Bronchial epithelial cell (primary cell): ENCODE results near the gene DIP2A. TPM values are rescaled to one million over a fixed set of nuclear protein-coding genes. Genes with fewer than 3 reads are reported as not detected.

Experiments used
- DNase-seq: peaks from one replicate; pipeline ENCODE4 v3.0.0-alpha.2; 2010; ENCODE audit warnings: low read depth
- FAIRE-seq: peaks from 2 replicates; lab custom pipeline; 2011; peaks lifted over from hg19 to GRCh38; lab: Jason Lieb, UNC
- H3K27me3 ChIP-seq: 2 replicates; pipeline ENCODE4 v1.5.1; 2011; ENCODE audit warnings: low read length; ENCODE audit not compliant: control insufficient read depth, insufficient read depth
- H3K36me3 ChIP-seq: 2 replicates; pipeline ENCODE4 v1.5.1; 2011; ENCODE audit warnings: low read length; ENCODE audit not compliant: control insufficient read depth, insufficient read depth
- H3K4me3 ChIP-seq: 2 replicates; pipeline ENCODE4 v1.5.1; 2011; ENCODE audit warnings: mild to moderate bottlenecking, low read depth, low read length, control low read depth
- total RNA-seq: library from RNA; depleted of rRNA; stranded (reverse); fragments of >200 nt; gene quantifications from 2 replicates; pipeline ENCODE4 v1.2.1, GENCODE V29; 2014
- TF ChIP-seq, protein P1 (sequence below): IDR thresholded peaks from 2 replicates; pipeline ENCODE4 v1.5.1; 2011; ENCODE audit warnings: mild to moderate bottlenecking, moderate library complexity, low read length, control low read depth, inconsistent platforms; ENCODE audit not compliant: insufficient read depth, severe bottlenecking

The DIP2A gene
- total RNA-seq, 1 donor from 2014 or later: 28.2 TPM

DNA sequence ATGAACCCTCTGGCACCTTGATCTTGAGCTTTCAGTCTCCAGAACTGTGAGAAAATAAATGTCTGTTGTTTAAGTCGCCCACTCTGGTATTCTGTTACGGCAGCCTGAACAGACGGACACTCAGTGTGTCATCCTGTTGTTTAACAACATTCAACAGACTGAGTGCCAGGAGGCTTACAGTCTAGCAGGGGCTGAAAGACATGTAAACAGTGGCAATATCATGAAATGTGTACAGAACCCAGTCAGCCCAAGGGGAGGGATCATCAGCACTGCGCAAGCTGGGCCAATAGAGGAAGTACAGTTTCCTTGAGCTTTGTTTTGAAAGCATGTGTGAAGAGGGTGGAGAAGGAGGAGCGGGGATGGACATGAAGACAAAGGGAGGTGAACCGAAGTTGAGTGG, 13.6 kb downstream of the DIP2A start:
- FAIRE-seq: peak; percentile 43
- TF ChIP-seq, protein P1, sequence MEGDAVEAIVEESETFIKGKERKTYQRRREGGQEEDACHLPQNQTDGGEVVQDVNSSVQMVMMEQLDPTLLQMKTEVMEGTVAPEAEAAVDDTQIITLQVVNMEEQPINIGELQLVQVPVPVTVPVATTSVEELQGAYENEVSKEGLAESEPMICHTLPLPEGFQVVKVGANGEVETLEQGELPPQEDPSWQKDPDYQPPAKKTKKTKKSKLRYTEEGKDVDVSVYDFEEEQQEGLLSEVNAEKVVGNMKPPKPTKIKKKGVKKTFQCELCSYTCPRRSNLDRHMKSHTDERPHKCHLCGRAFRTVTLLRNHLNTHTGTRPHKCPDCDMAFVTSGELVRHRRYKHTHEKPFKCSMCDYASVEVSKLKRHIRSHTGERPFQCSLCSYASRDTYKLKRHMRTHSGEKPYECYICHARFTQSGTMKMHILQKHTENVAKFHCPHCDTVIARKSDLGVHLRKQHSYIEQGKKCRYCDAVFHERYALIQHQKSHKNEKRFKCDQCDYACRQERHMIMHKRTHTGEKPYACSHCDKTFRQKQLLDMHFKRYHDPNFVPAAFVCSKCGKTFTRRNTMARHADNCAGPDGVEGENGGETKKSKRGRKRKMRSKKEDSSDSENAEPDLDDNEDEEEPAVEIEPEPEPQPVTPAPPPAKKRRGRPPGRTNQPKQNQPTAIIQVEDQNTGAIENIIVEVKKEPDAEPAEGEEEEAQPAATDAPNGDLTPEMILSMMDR: no peak
- no peaks in the 10 kb centered on the region for H3K27me3 ChIP-seq
- H3K36me3 ChIP-seq: peaks cover 5% of the 10 kb centered on the region
- DNase-seq: no peak
- H3K4me3 ChIP-seq: no peak overlapping the region

DNA sequence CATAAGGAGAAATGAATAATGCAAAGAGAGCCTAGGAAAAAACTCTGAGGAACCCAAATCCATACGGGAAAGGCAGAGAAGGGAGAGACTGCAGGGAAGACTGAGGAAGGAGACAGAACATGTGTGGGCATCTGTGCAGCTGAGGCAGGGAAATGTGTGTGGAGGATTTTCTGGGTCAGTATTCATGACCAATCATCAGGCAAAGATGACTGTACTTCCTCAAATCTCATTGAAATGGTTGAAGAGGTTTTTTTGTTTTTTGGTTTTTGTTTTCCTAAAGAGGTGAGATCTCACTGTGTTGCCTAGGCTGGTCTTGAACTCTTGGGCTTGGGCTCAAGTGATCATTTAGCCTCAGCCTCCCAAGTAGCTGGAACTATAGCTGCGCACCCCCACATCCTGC, 15.7 kb downstream of the DIP2A start:
- no peaks in the 10 kb centered on the region for H3K27me3 ChIP-seq
- H3K36me3 ChIP-seq: peaks cover 4% of the 10 kb centered on the region
- peak; percentile 19 for DNase-seq
- TF ChIP-seq, protein P1: no peak
- no peak for FAIRE-seq
- H3K4me3 ChIP-seq: no peak overlapping the region

DNA sequence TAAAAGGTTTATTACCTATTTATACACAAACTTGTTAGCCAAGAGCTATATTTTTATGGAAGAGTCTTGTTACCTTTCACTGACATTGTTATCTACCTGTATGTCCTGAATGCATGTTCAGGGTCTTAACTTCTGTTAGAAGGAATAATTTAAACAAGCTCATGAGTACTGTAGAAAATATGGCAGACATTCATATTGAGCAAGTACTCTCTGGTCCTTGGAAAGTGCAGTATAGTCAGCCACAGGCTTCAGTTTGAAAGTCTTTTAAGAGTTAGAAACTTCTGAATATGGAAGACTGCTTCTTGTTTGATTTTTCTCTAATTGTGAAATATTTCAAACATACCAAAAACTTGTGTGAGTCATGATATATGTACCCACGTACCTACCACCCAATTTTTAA, 16.6 kb downstream of the DIP2A start:
- TF ChIP-seq, protein P1: no peak
- DNase-seq: no peak
- H3K36me3 ChIP-seq: peaks cover 3% of the 10 kb centered on the region
- H3K27me3 ChIP-seq: no peaks in the 10 kb centered on the region
- H3K4me3 ChIP-seq: no peak overlapping the region
- no peak for FAIRE-seq

DNA sequence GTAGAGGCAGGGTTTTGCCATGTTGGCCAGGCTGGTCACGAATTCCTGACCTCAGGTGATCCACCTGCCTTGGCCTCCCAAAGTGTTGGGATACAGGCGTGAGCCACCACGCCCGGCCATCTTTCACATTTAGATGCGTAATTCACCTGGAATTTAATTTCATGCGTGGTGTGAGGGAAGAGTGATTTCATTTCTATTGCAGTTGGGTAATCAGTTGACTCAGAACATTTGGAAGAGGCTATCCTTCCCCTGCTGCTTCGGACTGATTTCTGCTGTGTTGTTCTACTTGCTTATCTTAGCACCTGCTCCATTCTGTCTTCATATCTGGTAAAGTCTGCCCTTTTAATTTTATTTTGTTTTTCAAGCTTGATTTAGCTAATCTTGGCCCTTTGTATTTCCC, 19.1 kb downstream of the DIP2A start:
- H3K36me3 ChIP-seq: peaks cover 3% of the 10 kb centered on the region
- no peaks in the 10 kb centered on the region for H3K27me3 ChIP-seq
- TF ChIP-seq, protein P1: no peak
- DNase-seq (peak; percentile 81), FAIRE-seq (no peak)
- H3K4me3 ChIP-seq: no peak overlapping the region

DNA sequence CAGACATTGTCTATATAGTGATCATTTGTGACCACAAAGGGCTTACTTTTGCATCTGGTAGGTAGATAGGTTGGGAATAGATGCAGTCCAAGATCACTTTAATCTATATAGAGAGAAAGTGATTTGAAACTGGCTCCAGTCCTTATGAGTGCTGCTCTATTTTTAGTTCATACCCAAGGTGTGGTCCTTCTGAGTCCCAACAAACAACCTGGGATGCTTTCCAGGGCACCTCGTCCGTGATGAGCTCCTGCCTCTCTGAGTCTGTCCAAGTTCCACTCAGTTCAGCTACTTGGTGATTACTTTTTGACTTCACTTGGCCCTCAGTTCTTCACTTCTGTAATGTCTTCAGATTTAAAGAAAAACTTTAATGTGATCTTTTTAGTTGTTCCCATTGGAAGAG, 20.2 kb downstream of the DIP2A start:
- H3K27me3 ChIP-seq: no peaks in the 10 kb centered on the region
- FAIRE-seq (no peak), DNase-seq (no peak)
- peaks cover 3% of the 10 kb centered on the region for H3K36me3 ChIP-seq
- TF ChIP-seq, protein P1: no peak
- no peak overlapping the region for H3K4me3 ChIP-seq

DNA sequence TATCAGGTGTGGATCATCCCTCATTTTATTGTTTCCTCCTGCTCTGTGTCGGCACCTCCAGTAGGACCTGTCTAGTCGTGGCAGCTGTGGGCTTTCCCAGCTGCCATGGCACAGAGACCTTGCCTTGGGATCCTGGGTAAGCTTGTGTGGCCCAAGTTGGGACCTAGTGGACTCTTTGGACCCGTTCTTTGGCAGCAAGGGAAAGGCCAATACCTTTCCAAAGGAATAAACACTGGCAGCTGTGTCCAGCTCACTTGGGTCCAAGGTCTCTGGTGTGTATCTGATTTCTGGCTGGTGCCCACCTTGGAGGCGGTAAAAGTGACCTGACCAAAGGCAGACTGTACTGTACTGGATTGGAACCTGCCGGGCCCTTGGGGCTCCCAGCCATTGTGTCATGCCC, 21.8 kb downstream of the DIP2A start:
- no peak for DNase-seq
- H3K27me3 ChIP-seq: no peaks in the 10 kb centered on the region
- no peak for FAIRE-seq
- H3K4me3 ChIP-seq: no peak overlapping the region
- TF ChIP-seq, protein P1: no peak
- peaks cover 3% of the 10 kb centered on the region for H3K36me3 ChIP-seq
